Amniotic stem cell (primary cell): ENCODE data around the gene GPRIN3.
"Not testable (repeated sequence)": the region's sequence is repeated elsewhere in the genome, so short reads cannot be mapped to it uniquely, and the experiment has no call there.

Source experiments
- DNase-seq: peaks from one replicate; lab custom pipeline; 2025; lab: John Stamatoyannopoulos, UW

Gene GPRIN3

DNA sequence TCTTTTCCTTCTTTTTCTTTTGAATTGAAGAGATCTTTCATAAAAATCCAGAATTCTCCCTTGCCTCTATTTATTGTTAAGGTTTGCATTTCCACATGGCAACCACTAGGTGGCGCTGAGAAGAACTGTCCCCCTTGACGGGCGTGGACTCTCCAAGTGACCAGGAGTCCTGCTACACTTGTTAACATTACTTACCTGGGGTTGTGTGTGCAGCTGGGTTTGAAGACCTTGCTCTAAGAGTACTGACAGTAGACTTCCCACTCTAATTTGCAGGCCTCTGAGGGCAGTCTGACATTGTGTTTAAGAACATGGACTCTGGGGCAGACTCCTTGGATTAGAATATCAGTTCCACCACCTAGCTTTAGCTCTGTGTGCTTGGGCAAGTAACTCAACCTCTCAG is 52.8 kb downstream of the GPRIN3 start:
- DNase-seq = no peak

DNA sequence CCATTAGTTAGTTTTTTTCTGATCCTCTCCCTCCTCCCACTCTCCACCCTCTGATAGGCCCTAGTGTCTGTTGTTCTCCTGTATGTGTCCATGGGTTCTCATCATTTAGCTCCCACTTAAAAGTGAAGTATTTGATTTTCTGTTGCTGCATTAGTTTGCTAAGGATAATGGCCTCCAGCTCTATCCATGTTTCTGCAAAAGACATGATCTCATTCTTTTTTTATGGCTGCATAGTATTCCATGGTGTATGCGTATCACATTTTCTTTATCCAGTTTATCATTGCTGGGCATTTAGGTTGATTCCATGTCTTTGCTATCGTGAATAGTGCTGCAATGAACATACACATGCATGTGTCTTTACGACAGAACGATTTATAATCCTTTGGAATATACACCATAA is 53.3 kb downstream of the GPRIN3 start:
- not testable (repeated sequence) for DNase-seq

DNA sequence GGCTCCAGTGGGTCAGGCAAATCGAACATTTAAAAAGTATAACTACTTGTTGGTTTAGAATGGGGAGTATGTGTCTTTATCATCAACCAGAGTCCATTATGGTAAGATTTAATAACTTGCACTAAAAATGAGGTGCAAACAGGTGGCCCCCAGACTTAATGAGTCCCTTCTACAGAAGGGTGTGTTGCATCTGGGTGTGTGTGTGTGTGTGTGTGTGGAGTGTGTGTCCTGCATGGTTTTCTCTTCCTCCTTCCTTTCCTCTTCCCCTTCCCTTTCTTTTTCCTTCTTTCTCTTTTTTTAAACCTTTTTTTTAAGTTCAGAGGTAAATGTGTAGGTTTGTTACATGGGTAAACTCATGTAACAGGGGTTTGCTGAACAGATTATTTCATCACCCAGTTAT is 53.7 kb downstream of the GPRIN3 start:
- DNase-seq = no peak

DNA sequence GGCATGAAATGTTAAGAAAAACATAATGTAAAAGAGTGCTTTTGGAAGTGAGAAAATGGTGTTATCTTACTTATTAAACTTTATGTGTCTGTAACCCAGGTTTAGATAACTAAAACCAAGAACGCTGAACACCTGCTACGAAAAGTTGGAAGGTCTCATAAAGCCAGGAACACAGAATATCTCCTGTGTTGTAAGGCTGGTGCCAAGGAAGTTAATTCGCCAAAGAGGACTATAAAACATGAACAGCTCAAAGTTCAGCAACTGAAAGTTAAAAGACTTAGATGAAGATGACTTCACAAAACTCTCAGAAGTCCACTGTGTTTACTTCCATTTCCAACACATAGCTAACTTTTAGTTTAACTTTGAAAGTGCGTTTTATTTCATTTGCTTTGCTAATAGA is 54.3 kb downstream of the GPRIN3 start:
- no peak for DNase-seq

DNA sequence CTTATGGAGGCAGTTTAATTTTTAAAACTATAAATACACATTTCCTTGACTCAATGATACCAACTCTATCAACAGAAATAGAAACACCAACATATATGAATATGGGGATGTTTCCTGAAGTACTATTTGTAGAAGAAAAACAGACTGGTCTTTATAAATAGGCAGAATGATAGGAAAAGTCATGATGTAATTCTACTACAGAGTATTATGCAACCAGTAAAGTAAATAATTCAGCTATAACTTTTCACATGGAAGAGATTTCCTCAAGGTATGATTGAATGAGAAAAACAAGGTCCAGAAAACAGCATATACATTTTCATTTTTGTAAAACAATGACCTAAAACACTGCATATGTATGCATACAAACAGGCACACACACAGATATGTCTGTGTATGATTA is 56.2 kb downstream of the GPRIN3 start:
- no peak for DNase-seq

DNA sequence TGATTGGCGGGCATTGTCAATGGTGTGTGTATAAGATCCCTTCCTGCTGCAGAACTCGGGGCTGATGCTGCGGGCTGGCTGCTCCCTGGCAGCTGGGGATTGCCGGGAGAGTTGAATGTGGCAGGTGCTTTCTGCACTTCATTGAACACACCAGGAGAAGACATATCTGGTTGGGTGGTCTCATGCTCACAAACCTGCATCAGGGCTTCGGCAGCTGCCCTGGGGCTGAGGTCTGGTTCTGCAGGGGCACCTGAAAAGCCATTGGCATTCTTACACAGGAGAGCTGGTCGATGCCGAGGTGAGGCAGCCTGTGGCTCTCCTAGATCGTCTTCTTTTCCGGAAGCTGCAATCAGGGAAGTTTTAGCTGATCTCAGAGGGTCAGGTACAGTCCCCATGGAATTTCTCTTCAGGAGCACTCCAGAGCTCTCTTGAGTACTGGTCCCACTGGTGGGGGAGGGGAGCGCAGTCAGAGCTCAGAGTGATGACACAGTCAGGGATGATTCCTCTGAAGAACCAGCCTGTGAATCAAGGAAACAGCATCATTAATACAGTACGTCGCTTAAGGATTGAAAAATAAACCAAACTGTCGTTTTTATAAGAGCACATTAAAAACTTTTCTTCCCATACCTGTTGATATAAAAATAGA is 57.8 kb downstream of the GPRIN3 start:
- DNase-seq = no peak

DNA sequence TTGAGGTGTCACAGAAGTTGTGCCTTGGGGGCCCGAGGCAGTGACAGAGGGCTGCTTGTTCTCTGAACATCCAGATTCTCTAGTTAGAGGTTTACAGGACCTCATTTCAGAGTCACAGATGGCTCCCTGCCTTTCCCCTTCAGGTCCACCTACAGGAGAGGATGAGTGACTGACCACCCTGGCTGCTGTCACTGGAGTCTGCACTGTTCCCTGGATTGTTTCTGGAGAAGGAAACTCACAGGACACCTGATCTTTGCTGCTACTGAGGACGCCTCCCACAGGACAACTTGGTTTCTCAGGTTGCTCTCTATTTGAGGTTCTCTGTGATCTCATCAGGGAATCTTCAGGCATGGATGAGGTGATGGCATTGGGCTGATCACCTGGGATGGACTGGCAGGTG is 58.3 kb downstream of the GPRIN3 start:
- no peak for DNase-seq

DNA sequence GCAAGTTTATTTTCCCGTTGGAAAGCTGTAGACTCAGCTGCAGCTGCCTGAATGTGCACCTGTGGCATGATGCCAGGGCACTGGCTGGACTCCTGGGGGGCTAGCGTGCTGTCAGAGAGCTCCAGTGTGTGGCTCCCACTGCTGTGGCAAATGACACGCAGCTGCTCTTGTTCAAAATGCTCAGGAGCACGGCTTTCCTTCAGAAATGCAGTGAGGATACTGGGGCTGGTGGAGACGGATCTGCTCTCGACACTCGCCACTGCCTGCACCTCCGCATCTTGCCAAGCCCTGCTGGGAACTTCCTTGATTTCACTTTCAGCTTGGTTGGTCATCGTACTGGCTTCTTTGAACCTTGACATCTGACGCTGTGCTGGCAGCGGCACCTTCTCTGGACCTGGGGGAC is 58.7 kb downstream of the GPRIN3 start:
- no peak for DNase-seq

DNA sequence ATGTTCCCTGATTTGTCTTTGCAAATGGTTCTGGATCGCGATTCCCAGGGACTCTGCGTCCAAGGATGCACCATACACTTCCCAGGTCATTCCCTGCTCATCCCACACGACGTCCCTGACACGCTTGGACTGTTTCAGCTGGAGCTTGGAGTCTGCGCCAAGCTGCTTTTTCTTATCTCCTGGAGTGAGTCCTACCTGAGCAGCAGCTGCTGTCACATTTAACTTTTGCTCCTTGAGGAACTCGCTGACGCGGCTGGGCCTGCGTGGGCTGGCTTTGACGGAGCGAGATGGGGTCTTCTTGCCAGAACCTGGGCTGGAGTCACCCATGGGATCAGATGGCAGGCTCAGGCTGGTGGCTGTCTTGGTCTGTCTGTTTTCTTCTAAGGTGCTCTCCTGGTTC is 59.6 kb downstream of the GPRIN3 start:
- DNase-seq = no peak

DNA sequence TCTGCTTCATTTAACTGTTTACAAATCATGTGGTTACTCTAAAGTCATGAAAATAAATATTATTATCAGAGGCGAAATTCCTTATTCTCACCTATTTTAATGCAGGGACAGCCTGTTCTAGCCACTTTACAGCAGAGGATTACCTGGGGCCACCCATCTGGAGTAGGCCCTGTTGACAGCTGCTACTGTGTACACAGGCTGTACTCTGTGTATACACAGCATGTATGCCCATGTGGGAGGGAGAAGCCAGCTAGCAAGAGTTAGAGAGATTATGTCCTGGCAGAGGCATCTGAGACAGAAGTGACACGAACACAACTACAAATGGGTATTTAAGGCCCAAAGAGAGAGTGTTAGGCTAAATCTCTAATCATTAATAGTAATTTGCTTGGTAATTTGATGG is 62.1 kb downstream of the GPRIN3 start:
- no peak for DNase-seq

DNA sequence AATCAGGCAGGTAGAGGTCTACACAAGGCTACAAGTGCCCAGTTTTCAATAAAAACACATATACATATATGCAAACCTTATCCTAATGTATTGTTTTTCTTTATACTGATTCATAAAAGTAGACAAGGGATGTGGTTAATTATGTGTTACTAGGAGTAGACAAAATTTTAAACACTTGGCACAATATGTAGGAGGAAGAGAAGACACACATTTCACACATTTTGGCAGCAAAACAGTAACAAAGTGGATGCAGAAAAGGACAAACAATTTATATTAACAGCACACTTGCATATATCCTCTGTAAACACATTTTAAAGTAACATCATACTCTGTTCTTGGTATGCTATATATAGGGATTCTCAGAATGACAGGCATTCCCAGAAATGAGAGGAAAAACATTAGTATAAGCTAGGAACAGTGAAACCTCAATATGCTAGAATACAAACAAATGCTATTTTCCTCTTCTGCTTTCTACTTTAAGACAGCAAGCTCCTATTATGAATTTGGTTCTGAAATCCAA is 63.8 kb downstream of the GPRIN3 start:
- no peak for DNase-seq

DNA sequence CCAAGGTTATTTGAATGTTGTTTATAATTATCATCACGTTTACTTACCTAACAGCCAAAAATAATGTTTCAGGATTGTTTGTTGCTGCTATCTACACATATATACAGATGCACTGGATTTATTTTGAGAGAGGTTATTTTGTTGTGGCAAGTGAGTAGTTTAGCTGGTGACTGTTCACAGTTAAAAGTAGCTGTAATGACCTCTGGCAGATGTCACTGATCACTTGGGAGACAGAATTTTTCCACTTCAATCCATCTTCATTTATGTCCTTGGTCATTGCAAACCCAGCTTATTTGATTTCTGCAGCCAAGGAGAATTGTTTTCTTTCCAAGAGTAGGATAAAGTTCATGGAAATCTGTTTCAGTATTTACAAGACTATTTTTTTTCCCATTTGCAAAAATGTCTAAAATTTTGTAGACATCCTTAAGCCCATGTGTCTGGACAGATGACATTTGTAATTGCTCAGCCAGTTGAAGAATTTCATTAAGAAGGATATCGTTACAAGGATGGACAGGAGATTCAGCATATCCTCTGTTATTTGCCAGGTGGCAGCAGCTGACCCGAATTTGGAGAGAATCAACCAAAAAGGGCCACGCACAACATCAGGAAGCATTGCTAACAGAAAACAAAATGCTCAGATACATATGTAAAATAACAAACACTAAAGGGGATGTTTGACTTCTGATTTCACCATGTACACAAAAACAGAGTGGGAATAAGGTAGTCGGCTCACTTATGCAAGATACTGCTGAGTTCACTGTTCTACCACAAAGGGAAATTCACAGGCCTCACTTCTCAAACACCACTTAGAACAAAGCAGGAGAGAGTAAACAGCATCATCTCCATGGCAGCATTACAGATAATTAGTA is 64.5 kb downstream of the GPRIN3 start:
- DNase-seq = no peak

DNA sequence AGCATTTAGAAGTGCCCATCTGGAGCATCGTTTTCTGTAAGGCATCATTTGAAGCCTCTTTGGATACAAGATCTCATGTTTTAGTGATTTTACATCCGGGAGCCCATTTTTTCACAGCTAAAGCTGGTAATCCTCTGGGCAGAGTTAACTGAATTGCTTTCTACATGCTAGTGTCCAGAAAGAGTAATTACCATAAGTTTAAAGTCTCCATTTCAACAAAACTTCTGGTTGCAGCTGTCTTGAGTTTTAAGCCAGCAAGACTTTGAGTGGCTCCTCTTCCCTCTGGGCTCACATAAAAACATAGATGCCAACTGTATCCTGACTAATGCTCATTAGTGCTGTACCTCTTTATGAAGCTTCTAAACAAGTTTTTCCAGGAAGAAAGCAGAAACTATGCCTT is 65.4 kb downstream of the GPRIN3 start:
- DNase-seq = no peak

DNA sequence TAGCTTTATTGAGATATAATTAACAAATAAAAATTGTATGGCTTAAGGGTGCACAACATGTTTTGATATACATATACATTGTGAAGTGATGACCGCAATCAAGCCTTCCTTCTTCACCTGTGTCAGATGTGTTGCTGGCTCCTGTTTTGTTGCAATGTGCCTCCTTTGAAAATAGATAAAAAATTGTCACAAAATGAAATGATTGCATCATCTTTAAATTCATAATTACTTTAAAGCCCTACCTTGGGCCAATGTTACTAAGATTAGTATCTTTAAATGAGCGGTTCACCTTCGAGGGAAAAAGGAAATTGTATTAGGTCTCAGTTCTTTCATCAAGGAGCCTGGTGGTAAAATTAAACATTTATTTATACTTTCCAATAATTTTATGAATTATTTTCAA is 77.3 kb downstream of the GPRIN3 start:
- DNase-seq = no peak

DNA sequence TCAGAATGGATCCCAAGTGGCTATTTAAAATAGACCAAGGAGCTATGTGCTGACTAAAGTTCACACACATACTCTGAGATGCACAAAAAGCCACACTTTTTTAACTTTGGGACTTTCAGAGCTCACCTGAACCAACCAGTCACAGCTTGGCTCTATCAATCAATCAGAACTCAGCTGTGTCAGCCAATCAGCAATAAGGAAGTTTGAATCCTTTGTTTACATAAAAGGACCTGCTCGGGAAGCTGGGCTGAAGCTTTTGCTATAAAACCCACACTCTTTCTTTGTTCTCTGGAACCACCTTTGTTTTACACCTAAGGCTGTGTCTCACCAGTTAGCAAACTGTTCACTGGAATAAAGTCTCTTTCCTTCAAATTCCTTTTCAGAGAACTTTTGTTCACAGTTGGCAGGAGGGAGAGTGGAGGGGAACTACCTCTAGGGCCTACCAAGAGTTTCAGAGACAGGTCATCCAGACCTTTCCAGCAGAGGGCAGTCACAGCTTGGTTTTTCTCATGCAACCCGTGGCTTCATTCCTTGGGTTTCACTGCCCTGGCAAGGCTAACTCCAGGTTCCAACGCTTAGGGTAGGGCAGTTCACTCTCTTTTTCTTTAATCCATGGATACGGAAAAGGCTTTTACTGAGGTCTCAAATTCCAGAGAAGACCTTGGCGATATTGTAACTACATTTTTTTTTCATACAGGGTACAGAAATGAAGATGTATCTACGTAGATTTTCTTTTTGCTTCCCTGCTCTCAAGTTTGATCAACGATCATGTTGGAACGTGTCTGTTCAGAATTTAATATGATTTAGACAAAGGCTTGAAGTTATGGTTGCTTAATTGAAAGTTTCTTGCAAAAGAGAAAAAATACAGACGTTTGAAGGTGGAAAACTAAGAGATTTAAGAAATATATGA is 80.7 kb downstream of the GPRIN3 start:
- DNase-seq = peak; percentile 30

DNA sequence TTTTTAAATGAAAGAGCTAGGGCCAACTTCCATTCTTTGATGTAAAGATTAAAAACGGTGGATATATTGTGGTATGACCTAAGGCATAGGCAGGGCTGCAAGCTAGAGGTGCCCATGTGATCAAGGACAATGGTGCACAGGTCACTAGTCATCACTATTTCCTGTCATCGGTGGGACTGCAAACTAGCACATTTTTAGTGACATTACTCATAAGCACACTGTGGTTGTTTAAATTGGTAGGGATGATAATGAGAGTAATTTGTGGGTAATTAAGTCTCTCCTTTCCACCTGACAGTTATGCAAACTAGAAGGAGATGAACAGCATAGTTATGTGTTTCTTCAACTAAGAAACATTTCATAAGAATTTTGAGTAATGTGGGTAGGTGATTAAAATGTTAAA is 85.4 kb downstream of the GPRIN3 start:
- no peak for DNase-seq

DNA sequence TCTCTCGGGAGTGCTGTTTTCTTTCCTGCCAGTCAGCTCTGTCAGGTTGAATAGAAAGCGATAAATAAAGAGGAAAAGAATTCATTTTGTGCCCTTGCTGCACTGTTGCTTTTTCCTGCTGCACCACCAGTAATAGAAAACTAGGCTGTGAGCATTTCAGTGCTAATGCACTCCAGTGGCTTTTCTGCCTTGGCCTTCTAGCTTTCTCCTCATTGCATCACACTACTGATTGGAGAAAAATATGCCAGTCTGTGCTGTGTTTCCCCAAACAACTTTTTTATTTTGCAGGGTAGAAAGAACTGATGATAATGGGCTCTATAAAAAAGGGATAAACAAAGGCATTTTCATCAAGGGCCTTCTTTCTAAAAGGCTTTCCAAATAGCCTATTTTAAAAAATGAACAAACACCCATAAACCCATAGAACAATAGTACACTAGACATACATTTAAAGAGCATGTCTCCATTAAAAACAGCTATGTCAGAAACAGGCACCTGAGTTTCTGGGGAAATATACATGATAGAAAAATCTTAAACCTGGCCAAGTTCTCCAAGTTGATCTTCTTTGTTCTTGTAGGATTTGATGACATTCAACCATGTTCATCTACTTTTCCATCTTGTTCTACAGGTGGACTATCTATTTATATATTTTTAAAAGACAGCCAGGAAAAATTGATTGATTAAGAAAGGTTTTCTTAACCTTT is 86.3 kb downstream of the GPRIN3 start:
- DNase-seq = no peak

DNA sequence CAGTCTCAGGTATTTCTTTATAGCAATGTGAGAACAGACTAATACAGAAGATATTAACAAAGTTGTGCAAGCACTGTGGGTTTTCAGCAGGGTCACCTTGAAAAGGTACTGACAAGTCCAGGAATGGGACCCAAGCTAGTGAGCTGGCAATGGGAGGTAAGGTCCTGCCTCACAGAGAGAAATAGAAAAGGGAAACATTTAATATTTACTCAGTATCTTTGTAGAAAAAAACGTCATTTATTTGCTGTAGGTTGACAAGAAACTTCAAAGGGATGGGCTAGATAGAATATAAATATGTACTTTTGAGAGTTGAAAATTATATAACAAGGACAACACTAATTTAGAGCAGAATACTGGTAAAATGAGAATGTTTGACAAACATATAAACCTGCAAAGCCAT is 89.0 kb downstream of the GPRIN3 start:
- DNase-seq = no peak

DNA sequence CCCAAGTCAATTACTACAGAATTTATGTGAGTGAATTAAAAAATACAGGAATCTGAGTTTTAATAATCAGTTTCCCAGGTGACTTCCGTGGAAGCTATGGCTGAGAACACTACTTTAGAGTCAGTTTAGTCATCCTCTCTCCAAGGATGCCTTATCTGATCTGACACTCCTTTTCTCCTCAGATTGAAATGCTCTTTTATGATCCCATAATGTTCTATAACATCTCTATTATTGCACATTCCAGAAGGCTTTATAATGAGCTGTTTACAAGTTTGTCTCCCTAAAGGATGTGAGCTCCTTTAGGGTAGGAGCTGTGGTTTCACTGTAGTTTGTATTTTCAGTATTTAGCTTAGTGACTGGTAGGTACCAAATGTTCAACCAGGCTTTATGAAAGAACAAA is 90.0 kb downstream of the GPRIN3 start:
- no peak for DNase-seq

DNA sequence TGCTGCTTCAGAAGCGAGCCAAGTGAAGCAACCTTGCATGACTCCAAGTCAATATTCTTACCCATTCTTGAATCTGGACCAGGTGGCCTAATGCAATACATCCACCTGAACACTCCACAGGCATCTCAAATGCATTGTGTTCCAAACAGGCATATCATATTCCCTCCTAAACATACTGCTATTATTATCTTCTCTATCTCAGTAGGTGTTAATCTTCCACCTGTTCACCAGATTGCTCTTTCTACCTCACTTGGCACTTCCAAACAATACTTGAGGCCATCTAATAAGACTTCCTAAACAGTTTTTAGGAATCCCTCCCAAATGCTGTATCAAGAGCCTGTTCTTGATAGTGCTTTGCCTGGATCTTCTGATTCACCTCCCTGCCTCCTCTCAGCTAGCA is 90.7 kb downstream of the GPRIN3 start:
- no peak for DNase-seq

DNA sequence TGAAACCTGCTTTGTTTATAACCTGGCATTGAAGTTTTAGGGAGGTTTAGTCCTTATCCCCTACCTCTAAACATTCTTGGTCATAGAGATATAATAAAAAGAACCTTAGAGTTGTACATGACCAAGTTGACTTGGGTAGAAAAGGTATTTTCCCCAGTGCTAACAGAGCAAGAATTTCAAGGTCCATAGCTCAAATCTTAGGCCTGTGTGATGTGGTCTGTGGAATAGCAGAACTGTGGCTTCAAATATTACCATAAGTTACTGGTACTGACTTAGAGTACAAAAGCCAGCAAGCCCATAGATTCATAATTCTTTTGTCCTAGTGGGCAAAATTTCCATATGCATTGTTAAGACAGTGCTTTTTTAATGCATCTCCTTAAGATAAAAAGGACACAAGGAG is 91.2 kb downstream of the GPRIN3 start:
- no peak for DNase-seq

DNA sequence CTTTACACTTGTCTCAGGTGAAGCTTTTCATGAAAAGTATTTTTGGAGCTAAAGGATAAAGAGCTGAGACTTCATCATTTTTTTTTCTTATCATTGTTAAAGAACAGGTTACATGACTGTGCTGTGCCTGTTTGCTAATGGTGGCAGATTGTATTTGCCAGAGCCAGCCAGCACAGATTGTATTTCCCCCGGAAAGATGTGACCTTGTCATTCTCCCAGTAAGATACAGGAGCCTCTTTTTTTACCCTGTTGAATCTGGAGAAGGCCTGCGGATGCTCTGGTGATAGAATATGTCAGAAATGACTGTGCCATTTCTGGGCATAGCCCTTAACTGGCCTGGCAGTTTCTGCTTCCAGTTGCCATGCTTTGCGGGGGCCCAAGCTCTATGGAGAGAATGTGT is 91.9 kb downstream of the GPRIN3 start:
- no peak for DNase-seq
